Right cardiac atrium (tissue), 5 donors: ENCODE results near the gene SPPL2A. TPM values are rescaled to one million over a fixed set of nuclear protein-coding genes. Genes with fewer than 3 reads are reported as not detected.

Source experiments
- ATAC-seq, 2 donors: fragments of 200-7000 bp; cut with Tn5 transposase; one replicate each; pipeline versions ENCODE4 v1.8.0 to v1.9.1; 2020; ENCODE audit warnings: moderate library complexity in 2 of 2, mild to moderate bottlenecking in 1 of 2
- DNase-seq, 3 donors: peaks; one replicate each; pipeline ENCODE4 v3.0.0-alpha.2; 2020
- H3K27ac ChIP-seq: one replicate; pipeline ENCODE4 v1.5.1; 2013; ENCODE audit warnings: mild to moderate bottlenecking, low read length, control low read depth, moderate library complexity
- H3K27me3 ChIP-seq: one replicate; pipeline ENCODE4 v1.6.1; 2013; ENCODE audit not compliant: control insufficient read depth, insufficient read depth
- H3K4me1 ChIP-seq: one replicate; pipeline ENCODE4 v1.6.1; 2013; ENCODE audit warnings: low read length; ENCODE audit not compliant: control insufficient read depth, insufficient read depth
- H3K4me3 ChIP-seq: one replicate; pipeline ENCODE4 v1.5.1; 2013; ENCODE audit warnings: low read length, control low read depth
- H3K9me3 ChIP-seq: one replicate; pipeline ENCODE4 v1.6.1; 2013; ENCODE audit warnings: low read length; ENCODE audit not compliant: control insufficient read depth
- WGBS: extraction: QIAGEN DNeasy Blood & Tissue Kit; methylation state at CpG from one replicate; pipeline ENCODE4 v1.1.7; 2013; 5-methylcytosine and 5-hydroxymethylcytosine counted together
- intact Hi-C, 4 donors: fragments of 100-400 bp; cut with DNase I; formaldehyde crosslinking; loops; one replicate each; pipeline versions ENCODE4 v1.11.0 to v1.14.0; 2022 to 2023
- polyA plus RNA-seq: library from polyadenylated mRNA; stranded (reverse); fragments of 200-250 nt; gene quantifications from one replicate; pipeline ENCODE4 v1.2.3, GENCODE V29; 2013
- total RNA-seq, 4 donors: library from RNA; stranded (reverse); fragmentation: NEBNext Ultra II Directional; extraction: Animal tissue kit (Norgen Biotek cat#: 25700); gene quantifications; one replicate each; pipeline ENCODE4 v1.2.1, GENCODE V29; 2021
- donor health status: healthy with polysubstance abuse.
- donor health status: DM: no; HTN: yes; CAD: no.
- donor health status: DM: no; HTN: no; CAD: no.
- donor health status: DM: no; HTN: yes; CAD: no; lungs with severe emphysema.
- donor health status: DM: yes; HTN: yes; CAD: no.

SPPL2A gene
- total and polyA plus RNA-seq, 5 donors, result 33.5 to 120 (median 116) TPM

GRCh38 chr15:50653156-50653743 is 112.3 kb downstream of the SPPL2A start:
- WGBS, result 79% methylated on average over 6 of the region's 6 CpGs
- peak in 1 of 2 donors; percentile 21 for ATAC-seq

GRCh38 chr15:50652671-50653070 is 112.8 kb downstream of the SPPL2A start:
- 75% methylated on average over 3 of the region's 3 CpGs for WGBS
- Histone ChIP-seq H3K27me3 (no peaks in the 10 kb centered on the region), H3K27ac (no peak overlapping the region), H3K9me3 (no peaks in the 10 kb centered on the region), H3K4me1 (no peaks in the 10 kb centered on the region), H3K4me3 (no peak overlapping the region)
- no peak for ATAC-seq
- intact Hi-C loops, result no loop called here
- DNase-seq, result no peak

More at GRCh38 chr15:50653156-50653743, 112.3 kb downstream of the SPPL2A start:
- Histone ChIP-seq H3K27me3 (no peaks in the 10 kb centered on the region), H3K4me1 (no peaks in the 10 kb centered on the region), H3K27ac (no peak overlapping the region), H3K9me3 (no peaks in the 10 kb centered on the region), H3K4me3 (no peak overlapping the region)
- no peak for DNase-seq
- intact Hi-C loops, result no loop called here

Other genes with a start within 250 kb of the SPPL2A start
- 1 to 10 TPM in 1 of 4 donors, under 1 TPM in 2, not detected in 1; 0.43 to 1.1 (median 0.51) TPM for gene USP50, start 219.0 kb downstream of the SPPL2A start, total RNA-seq
- not detected for gene USP50, start 219.0 kb downstream of the SPPL2A start, polyA plus RNA-seq
- 10 to 100 TPM; 29.0 to 36.9 (median 30.9) TPM for gene TRPM7, start 78.9 kb downstream of the SPPL2A start, total RNA-seq
- 11.9 TPM for gene TRPM7, start 78.9 kb downstream of the SPPL2A start, polyA plus RNA-seq
- 10 to 100 TPM in 1 of 4 donors, 1 to 10 TPM in 3; 6.0 to 10.6 (median 8.0) TPM for gene AP4E1, start 143.0 kb upstream of the SPPL2A start, total RNA-seq
- 2.5 TPM for gene AP4E1, start 143.0 kb upstream of the SPPL2A start, polyA plus RNA-seq